Chondrocyte (in vitro differentiated cells): ENCODE results near the gene CHST11. TPM values are rescaled to one million over a fixed set of nuclear protein-coding genes. Genes with fewer than 3 reads are reported as not detected.
A peak's percentile ranks its signal among the peaks of the same experiment; 100 is the strongest.

ENCODE experiments used
- DNase-seq: peaks from one replicate; pipeline ENCODE4 v3.0.0; 2021; ENCODE audit warnings: mixed read lengths, low spot score
- H3K27ac Mint-ChIP-seq: one replicate; pipeline ENCODE4 v1.8.0; 2021; ENCODE audit warnings: mild to moderate bottlenecking, moderate library complexity, mixed read lengths; ENCODE audit not compliant: unreplicated experiment
- H3K27me3 Mint-ChIP-seq: 2 replicates; pipeline ENCODE4 v1.8.0; 2021; ENCODE audit warnings: low read depth, mixed read lengths
- H3K36me3 Mint-ChIP-seq: 2 replicates; pipeline ENCODE4 v1.8.0; 2021; ENCODE audit warnings: low read depth, mixed read lengths
- H3K4me1 Mint-ChIP-seq: 2 replicates; pipeline ENCODE4 v1.8.0; 2021; ENCODE audit warnings: low read depth, mild to moderate bottlenecking, mixed read lengths
- H3K4me3 Mint-ChIP-seq: one replicate; pipeline ENCODE4 v1.8.0; 2021; ENCODE audit warnings: mild to moderate bottlenecking, moderate library complexity, mixed read lengths; ENCODE audit not compliant: unreplicated experiment
- H3K9me3 Mint-ChIP-seq: 2 replicates; pipeline ENCODE4 v1.8.0; 2021; ENCODE audit warnings: low read depth, mixed read lengths
- CTCF ChIP-seq: fragments of 200-600 bp; sonication (generic); IDR thresholded peaks from 2 replicates; pipeline ENCODE4 v1.5.0; 2021; ENCODE audit warnings: antibody characterized with exemption, mild to moderate bottlenecking, moderate library complexity
- total RNA-seq: library from RNA; stranded (reverse); gene quantifications from 3 replicates; pipeline ENCODE4 v1.2.1, GENCODE V29; 2021

The CHST11 gene
- total RNA-seq, 1 donor from 2014 or later: 6.2 TPM

- H3K27me3 Mint-ChIP-seq: no peaks in the 10 kb centered on the region
- H3K4me3 Mint-ChIP-seq: no peak overlapping the region
- no peak for DNase-seq
- H3K4me1 Mint-ChIP-seq: peaks cover 9% of the 10 kb centered on the region
- TF ChIP-seq CTCF: no peak
- no peaks in the 10 kb centered on the region for H3K36me3 Mint-ChIP-seq
- peaks cover 3% of the 10 kb centered on the region for H3K9me3 Mint-ChIP-seq
- H3K27ac Mint-ChIP-seq: no peak overlapping the region
Observed at GRCh38 chr12:104683831-104684503, 227.2 kb downstream of the CHST11 start.

GRCh38 chr12:104684884-104685283, 228.1 kb downstream of the CHST11 start:
- Mint-ChIP-seq H3K4me1 (peaks cover 9% of the 10 kb centered on the region), H3K27me3 (no peaks in the 10 kb centered on the region)
- DNase-seq: no peak

GRCh38 chr12:104685366-104685765, 228.6 kb downstream of the CHST11 start:
- Mint-ChIP-seq H3K36me3 (no peaks in the 10 kb centered on the region), H3K27ac (no peak overlapping the region), H3K9me3 (peaks cover 3% of the 10 kb centered on the region), H3K4me1 (peaks cover 9% of the 10 kb centered on the region), H3K4me3 (no peak overlapping the region), H3K27me3 (no peaks in the 10 kb centered on the region)
- DNase-seq: no peak
- no peak for TF ChIP-seq CTCF

More at GRCh38 chr12:104684884-104685283, 228.1 kb downstream of the CHST11 start:
- Mint-ChIP-seq H3K9me3 (peaks cover 3% of the 10 kb centered on the region), H3K4me3 (no peak overlapping the region), H3K27ac (no peak overlapping the region), H3K36me3 (no peaks in the 10 kb centered on the region)
- TF ChIP-seq CTCF: no peak

GRCh38 chr12:104686196-104686595, 229.4 kb downstream of the CHST11 start:
- DNase-seq: no peak
- peak overlapping the region; percentile 84 for H3K27ac Mint-ChIP-seq
- peaks cover 9% of the 10 kb centered on the region for H3K4me1 Mint-ChIP-seq
- H3K4me3 Mint-ChIP-seq: no peak overlapping the region
- no peak for TF ChIP-seq CTCF
- H3K36me3 Mint-ChIP-seq: no peaks in the 10 kb centered on the region
- H3K27me3 Mint-ChIP-seq: no peaks in the 10 kb centered on the region
- peaks cover 3% of the 10 kb centered on the region for H3K9me3 Mint-ChIP-seq

- no peak for TF ChIP-seq CTCF
- Mint-ChIP-seq H3K36me3 (peaks cover 2% of the 10 kb centered on the region), H3K9me3 (peaks cover 5% of the 10 kb centered on the region), H3K4me3 (no peak overlapping the region), H3K27me3 (no peaks in the 10 kb centered on the region), H3K4me1 (peaks cover 9% of the 10 kb centered on the region), H3K27ac (no peak overlapping the region)
- DNase-seq: no peak
Observed at GRCh38 chr12:104687823-104688573, 231.2 kb downstream of the CHST11 start.
